ENCODE data around the gene PDGFRA.

The PDGFRA gene

DNA sequence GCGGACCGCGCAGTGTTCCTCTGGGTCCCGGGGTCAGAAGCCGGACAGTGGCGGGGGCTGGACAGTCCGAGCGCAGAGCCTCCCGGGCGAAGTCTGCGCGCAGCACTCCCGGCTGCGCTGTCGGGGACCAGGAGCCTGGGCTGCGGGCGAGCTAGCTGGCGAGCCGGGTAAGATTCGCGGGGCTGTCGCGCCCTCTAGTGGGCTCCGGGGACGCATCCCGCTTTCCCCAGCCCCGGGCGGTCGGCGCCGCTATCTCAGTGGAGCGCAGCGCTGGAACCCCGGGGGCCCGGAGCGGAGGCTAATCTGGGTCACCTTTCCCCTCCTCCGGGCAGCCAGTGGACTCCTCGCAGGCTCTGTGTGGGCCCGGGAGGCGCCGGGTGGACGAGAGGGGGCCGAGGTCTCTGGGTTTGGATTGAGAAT, 4.2 kb downstream of the PDGFRA start (continued):
- no peak for TF ChIP-seq ZSCAN18 (tag by site-specific recombination; IDR thresholded peaks at IDR 0.05)
- 0 out of 2 replicates have a peak, but pooled peaks have one; percentile 62 for TF ChIP-seq GLIS2 (tag by site-specific recombination; IDR thresholded peaks at IDR 0.05)
- no peak for TF ChIP-seq PRDM2 (tag by site-specific recombination; IDR thresholded peaks at IDR 0.05; ENCODE audit: borderline replicate concordance)
- TF ChIP-seq PRDM1 (tag by site-specific recombination; IDR thresholded peaks at IDR 0.05): no peak
- no peak for TF ChIP-seq ZNF785 (tag by site-specific recombination; IDR thresholded peaks at IDR 0.05)
- no peak for TF ChIP-seq ZNF175 (tag by site-specific recombination; IDR thresholded peaks at IDR 0.05)
- no peak for TF ChIP-seq ZNF157 (tag by site-specific recombination; IDR thresholded peaks at IDR 0.05)
- TF ChIP-seq, protein P1, sequence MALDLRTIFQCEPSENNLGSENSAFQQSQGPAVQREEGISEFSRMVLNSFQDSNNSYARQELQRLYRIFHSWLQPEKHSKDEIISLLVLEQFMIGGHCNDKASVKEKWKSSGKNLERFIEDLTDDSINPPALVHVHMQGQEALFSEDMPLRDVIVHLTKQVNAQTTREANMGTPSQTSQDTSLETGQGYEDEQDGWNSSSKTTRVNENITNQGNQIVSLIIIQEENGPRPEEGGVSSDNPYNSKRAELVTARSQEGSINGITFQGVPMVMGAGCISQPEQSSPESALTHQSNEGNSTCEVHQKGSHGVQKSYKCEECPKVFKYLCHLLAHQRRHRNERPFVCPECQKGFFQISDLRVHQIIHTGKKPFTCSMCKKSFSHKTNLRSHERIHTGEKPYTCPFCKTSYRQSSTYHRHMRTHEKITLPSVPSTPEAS (tag by site-specific recombination; IDR thresholded peaks at IDR 0.05): no peak
- no peak for TF ChIP-seq GLI4 (tag by site-specific recombination; IDR thresholded peaks at IDR 0.05)
- peak; percentile 83 for TF ChIP-seq ZNF223 (tag by site-specific recombination; IDR thresholded peaks at IDR 0.05)
- TF ChIP-seq ZFP69B (tag by site-specific recombination; IDR thresholded peaks at IDR 0.05): no peak
- TF ChIP-seq, protein P2, sequence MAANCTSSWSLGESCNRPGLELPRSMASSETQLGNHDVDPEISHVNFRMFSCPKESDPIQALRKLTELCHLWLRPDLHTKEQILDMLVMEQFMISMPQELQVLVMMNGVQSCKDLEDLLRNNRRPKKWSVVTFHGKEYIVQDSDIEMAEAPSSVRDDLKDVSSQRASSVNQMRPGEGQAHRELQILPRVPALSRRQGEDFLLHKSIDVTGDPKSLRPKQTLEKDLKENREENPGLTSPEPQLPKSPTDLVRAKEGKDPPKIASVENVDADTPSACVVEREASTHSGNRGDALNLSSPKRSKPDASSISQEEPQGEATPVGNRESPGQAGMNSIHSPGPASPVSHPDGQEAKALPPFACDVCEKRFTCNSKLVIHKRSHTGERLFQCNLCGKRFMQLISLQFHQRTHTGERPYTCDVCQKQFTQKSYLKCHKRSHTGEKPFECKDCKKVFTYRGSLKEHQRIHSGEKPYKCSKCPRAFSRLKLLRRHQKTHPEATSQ (tag by site-specific recombination; IDR thresholded peaks at IDR 0.05): no peak
- TF ChIP-seq ZNF701 (tag by site-specific recombination; IDR thresholded peaks at IDR 0.05): no peak
- TF ChIP-seq ZNF837 (tag by site-specific recombination; IDR thresholded peaks at IDR 0.05): no peak
- TF ChIP-seq, protein P3, sequence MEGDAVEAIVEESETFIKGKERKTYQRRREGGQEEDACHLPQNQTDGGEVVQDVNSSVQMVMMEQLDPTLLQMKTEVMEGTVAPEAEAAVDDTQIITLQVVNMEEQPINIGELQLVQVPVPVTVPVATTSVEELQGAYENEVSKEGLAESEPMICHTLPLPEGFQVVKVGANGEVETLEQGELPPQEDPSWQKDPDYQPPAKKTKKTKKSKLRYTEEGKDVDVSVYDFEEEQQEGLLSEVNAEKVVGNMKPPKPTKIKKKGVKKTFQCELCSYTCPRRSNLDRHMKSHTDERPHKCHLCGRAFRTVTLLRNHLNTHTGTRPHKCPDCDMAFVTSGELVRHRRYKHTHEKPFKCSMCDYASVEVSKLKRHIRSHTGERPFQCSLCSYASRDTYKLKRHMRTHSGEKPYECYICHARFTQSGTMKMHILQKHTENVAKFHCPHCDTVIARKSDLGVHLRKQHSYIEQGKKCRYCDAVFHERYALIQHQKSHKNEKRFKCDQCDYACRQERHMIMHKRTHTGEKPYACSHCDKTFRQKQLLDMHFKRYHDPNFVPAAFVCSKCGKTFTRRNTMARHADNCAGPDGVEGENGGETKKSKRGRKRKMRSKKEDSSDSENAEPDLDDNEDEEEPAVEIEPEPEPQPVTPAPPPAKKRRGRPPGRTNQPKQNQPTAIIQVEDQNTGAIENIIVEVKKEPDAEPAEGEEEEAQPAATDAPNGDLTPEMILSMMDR (tag by site-specific recombination; IDR thresholded peaks at IDR 0.05): peak; percentile 83
- no peak for TF ChIP-seq ZNF585B (tag by site-specific recombination; IDR thresholded peaks at IDR 0.05)
- TF ChIP-seq ZSCAN23 (tag by site-specific recombination; IDR thresholded peaks at IDR 0.05): no peak
- TF ChIP-seq ZNF114 (tag by site-specific recombination; IDR thresholded peaks at IDR 0.05): no peak
- TF ChIP-seq, protein P4, sequence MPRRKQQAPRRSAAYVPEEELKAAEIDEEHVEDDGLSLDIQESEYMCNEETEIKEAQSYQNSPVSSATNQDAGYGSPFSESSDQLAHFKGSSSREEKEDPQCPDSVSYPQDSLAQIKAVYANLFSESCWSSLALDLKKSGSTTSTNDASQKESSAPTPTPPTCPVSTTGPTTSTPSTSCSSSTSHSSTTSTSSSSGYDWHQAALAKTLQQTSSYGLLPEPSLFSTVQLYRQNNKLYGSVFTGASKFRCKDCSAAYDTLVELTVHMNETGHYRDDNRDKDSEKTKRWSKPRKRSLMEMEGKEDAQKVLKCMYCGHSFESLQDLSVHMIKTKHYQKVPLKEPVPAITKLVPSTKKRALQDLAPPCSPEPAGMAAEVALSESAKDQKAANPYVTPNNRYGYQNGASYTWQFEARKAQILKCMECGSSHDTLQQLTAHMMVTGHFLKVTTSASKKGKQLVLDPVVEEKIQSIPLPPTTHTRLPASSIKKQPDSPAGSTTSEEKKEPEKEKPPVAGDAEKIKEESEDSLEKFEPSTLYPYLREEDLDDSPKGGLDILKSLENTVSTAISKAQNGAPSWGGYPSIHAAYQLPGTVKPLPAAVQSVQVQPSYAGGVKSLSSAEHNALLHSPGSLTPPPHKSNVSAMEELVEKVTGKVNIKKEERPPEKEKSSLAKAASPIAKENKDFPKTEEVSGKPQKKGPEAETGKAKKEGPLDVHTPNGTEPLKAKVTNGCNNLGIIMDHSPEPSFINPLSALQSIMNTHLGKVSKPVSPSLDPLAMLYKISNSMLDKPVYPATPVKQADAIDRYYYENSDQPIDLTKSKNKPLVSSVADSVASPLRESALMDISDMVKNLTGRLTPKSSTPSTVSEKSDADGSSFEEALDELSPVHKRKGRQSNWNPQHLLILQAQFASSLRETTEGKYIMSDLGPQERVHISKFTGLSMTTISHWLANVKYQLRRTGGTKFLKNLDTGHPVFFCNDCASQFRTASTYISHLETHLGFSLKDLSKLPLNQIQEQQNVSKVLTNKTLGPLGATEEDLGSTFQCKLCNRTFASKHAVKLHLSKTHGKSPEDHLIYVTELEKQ (tag by site-specific recombination; IDR thresholded peaks at IDR 0.05; ENCODE audit: borderline replicate concordance): no peak
- no peak for TF ChIP-seq ZNF707 (tag by site-specific recombination; IDR thresholded peaks at IDR 0.05)
- TF ChIP-seq, protein P5, sequence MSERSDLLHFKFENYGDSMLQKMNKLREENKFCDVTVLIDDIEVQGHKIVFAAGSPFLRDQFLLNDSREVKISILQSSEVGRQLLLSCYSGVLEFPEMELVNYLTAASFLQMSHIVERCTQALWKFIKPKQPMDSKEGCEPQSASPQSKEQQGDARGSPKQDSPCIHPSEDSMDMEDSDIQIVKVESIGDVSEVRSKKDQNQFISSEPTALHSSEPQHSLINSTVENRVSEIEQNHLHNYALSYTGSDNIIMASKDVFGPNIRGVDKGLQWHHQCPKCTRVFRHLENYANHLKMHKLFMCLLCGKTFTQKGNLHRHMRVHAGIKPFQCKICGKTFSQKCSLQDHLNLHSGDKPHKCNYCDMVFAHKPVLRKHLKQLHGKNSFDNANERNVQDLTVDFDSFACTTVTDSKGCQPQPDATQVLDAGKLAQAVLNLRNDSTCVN (tag by site-specific recombination; optimal IDR thresholded peaks at IDR 0.05): peak; percentile 76
- TF ChIP-seq ZNF76 (tag by site-specific recombination; IDR thresholded peaks at IDR 0.05; ENCODE audit: borderline replicate concordance, low read depth): no peak; the same call in 1 of the 2 replicates
- TF ChIP-seq KLF1 (tag by site-specific recombination; IDR thresholded peaks at IDR 0.05): no peak

Measured in HEK293 (cell line).